ENCODE data around the gene FAM43B. TPM values are rescaled to one million over a fixed set of nuclear protein-coding genes. Genes with fewer than 3 reads are reported as not detected.

FAM43B gene
- total RNA-seq, 1 donor from 2014 or later: 0.75 TPM

DNA sequence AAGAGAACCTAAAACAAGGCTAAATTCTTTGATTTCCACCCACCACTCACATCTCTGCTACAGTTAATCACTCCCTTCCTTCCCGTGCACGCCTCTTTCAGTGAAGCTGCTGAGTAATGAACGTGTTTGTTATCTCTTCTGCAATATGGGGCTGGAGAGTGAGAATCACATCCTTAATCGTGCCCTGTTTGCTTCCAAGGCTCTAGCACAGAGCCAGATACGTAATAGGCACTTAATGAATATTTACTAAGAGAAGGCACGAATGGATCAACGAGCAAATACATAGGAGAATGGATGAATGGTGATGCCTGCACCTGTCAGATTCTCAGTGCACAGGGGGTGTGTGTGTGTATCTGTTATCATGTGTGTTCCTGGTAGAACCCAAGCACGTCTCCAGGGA is 22.1 kb upstream of the FAM43B start:
- TF ChIP-seq, protein P1, sequence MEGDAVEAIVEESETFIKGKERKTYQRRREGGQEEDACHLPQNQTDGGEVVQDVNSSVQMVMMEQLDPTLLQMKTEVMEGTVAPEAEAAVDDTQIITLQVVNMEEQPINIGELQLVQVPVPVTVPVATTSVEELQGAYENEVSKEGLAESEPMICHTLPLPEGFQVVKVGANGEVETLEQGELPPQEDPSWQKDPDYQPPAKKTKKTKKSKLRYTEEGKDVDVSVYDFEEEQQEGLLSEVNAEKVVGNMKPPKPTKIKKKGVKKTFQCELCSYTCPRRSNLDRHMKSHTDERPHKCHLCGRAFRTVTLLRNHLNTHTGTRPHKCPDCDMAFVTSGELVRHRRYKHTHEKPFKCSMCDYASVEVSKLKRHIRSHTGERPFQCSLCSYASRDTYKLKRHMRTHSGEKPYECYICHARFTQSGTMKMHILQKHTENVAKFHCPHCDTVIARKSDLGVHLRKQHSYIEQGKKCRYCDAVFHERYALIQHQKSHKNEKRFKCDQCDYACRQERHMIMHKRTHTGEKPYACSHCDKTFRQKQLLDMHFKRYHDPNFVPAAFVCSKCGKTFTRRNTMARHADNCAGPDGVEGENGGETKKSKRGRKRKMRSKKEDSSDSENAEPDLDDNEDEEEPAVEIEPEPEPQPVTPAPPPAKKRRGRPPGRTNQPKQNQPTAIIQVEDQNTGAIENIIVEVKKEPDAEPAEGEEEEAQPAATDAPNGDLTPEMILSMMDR (IDR thresholded peaks at IDR 0.05): no peak
- H3K9me3 ChIP-seq: no peaks in the 10 kb centered on the region
- H3K27ac ChIP-seq: no peak overlapping the region
- no peak for DNase-seq (ENCODE audit: low spot score in 2 of 2)
- H3K36me3 ChIP-seq: no peaks in the 10 kb centered on the region
- no peaks in the 10 kb centered on the region for H3K4me1 ChIP-seq
- intact Hi-C loops (cut with DNase I): no loop called here
- no peak overlapping the region for H3K4me3 ChIP-seq
- H3K27me3 ChIP-seq: no peaks in the 10 kb centered on the region

DNA sequence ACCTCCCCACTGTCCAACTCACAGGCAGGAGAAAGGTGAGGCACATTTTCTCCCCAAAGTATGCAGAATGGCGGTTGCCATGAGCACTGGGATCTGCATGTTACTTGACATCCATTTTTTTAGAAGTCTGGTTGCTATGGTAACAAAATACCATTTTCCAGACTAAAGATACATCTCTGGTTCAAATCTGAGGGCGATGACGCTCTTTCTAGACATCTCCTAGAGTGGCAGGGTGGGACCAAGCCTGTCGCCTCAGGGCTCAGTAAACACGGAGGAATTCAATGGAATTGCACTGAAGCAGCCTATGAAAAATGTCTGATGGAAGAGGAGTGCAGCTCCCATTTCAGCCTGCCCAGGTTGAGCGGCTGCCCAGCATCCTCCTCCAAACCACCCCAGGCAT is 21.5 kb upstream of the FAM43B start:
- intact Hi-C loops (cut with DNase I): no loop called here
- TF ChIP-seq, protein P1 (IDR thresholded peaks at IDR 0.05): no peak
- Histone ChIP-seq H3K27ac (no peak overlapping the region), H3K36me3 (no peaks in the 10 kb centered on the region), H3K27me3 (no peaks in the 10 kb centered on the region), H3K4me1 (no peaks in the 10 kb centered on the region), H3K9me3 (no peaks in the 10 kb centered on the region), H3K4me3 (no peak overlapping the region)
- DNase-seq (ENCODE audit: low spot score in 2 of 2): no peak

DNA sequence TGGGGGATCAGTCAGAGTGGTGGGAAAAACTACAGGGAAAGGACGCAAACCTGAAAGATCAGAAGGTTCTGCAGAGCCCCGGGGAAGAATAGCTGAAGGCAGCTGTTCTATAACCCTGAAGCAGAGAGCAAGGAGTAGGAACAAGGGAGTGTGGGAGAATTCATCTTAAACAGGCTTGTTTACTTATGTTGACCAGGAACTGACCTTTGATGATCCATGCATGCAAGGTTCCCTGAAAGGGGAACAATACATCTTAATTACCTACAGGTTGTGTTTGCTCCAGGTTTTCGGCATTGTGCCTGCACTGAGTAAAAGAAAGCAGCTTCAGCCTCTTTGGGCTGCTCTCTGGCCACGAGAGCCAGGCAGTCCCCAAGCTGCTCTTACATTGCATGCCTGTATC is 18.7 kb upstream of the FAM43B start:
- H3K27me3 ChIP-seq: no peaks in the 10 kb centered on the region
- no peaks in the 10 kb centered on the region for H3K36me3 ChIP-seq
- H3K4me1 ChIP-seq: no peaks in the 10 kb centered on the region
- no peak overlapping the region for H3K4me3 ChIP-seq
- H3K27ac ChIP-seq: no peak overlapping the region
- TF ChIP-seq, protein P1 (IDR thresholded peaks at IDR 0.05): no peak
- DNase-seq (ENCODE audit: low spot score in 2 of 2): no peak
- H3K9me3 ChIP-seq: no peaks in the 10 kb centered on the region
- intact Hi-C loops (cut with DNase I): no loop called here

DNA sequence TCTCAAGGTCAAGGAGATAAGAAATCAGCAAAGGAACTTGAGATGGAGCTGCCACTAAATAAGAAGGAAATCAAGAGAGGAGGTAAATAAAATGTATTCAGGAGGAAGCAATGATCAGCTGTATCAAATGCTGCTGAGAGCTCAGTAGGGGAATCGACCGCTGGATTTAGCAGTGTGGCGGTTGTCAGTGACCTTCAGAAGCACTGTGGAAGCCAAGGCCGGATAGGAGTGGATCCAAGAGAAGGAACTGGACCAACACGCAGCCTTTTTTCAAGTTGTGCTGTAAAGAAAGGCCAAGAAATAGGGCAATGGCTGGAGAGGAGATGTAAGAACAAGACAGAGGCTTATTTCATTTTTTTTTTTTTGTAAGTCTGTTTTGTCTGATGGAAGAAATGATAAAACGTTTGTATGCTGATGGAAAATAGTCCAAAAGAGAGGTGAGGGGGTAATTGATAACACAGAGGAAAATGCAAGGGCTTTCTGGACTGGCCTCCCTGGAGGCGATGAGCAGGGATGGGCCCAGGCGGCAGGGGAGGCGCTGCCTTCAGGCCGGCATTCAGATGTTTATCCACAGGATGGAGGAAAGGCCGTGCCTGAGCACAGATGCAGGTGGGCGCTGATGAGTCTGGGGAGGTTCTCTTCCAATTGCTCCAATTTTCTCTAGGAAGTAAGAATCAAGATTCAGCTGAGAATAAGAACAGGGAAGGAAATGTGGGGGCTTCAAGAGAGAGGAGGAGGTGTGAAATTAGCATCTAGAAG is 17.5 kb upstream of the FAM43B start:
- intact Hi-C loops (cut with DNase I): no loop called here
- no peak for DNase-seq (ENCODE audit: low spot score in 2 of 2)
- no peak overlapping the region for H3K4me3 ChIP-seq
- TF ChIP-seq, protein P1 (IDR thresholded peaks at IDR 0.05): no peak
- H3K27ac ChIP-seq: no peak overlapping the region
- H3K4me1 ChIP-seq: no peaks in the 10 kb centered on the region
- no peaks in the 10 kb centered on the region for H3K36me3 ChIP-seq
- no peaks in the 10 kb centered on the region for H3K27me3 ChIP-seq
- no peaks in the 10 kb centered on the region for H3K9me3 ChIP-seq

DNA sequence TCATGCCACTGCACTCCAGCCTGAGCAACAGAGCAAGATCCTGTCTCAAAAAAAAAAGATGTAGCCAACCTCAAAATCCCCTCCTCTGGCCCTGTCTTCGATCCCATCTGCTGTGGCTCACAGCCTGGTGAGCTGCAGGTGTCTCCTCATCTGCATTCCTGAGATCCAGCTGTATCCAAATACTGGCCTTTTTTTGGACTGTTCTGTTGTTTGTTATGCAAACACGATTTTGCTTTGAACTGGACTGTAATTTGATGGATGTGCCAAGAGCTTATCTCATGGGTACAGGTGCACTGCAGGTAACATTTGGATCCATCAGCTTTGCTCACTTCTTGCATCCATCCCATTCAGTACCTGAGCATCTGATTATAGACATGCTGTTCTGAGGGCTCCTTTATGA is 14.1 kb upstream of the FAM43B start:
- Histone ChIP-seq H3K4me3 (no peak overlapping the region), H3K27me3 (no peaks in the 10 kb centered on the region), H3K36me3 (no peaks in the 10 kb centered on the region), H3K27ac (no peak overlapping the region), H3K9me3 (no peaks in the 10 kb centered on the region), H3K4me1 (no peaks in the 10 kb centered on the region)
- TF ChIP-seq, protein P1 (IDR thresholded peaks at IDR 0.05): no peak
- DNase-seq (ENCODE audit: low spot score in 2 of 2): no peak
- intact Hi-C loops (cut with DNase I): no loop called here
